Activated naive CD8-positive, alpha-beta T cell treated with anti-CD3 and anti-CD28 coated beads for 36 hours (primary cell): Measurements from ENCODE around the gene PSAPL1. TPM values are rescaled to one million over a fixed set of nuclear protein-coding genes. Genes with fewer than 3 reads are reported as not detected.

Source experiments
- DNase-seq: peaks from one replicate; pipeline ENCODE4 v3.0.0; 2021
- H3K27ac Mint-ChIP-seq: one replicate; pipeline ENCODE4 v1.8.0; 2022; ENCODE audit warnings: mild to moderate bottlenecking, moderate library complexity, mixed read lengths
- H3K27me3 Mint-ChIP-seq: one replicate; pipeline ENCODE4 v1.8.0; 2022; ENCODE audit warnings: mild to moderate bottlenecking, mixed read lengths
- H3K36me3 Mint-ChIP-seq: one replicate; pipeline ENCODE4 v1.8.0; 2021; ENCODE audit warnings: mild to moderate bottlenecking, mixed read lengths
- H3K4me1 Mint-ChIP-seq: one replicate; pipeline ENCODE4 v1.8.0; 2021; ENCODE audit warnings: mixed read lengths
- H3K4me3 Mint-ChIP-seq: one replicate; pipeline ENCODE4 v1.8.0; 2022; ENCODE audit warnings: mild to moderate bottlenecking, moderate library complexity, mixed read lengths
- H3K9me3 Mint-ChIP-seq: one replicate; pipeline ENCODE4 v1.8.0; 2022; ENCODE audit warnings: mixed read lengths
- total RNA-seq, 2 experiments: library from RNA; stranded (reverse); gene quantifications; one replicate each; pipeline ENCODE4 v1.2.3, GENCODE V29; 2021

The PSAPL1 gene
- total RNA-seq, 2 experiments from 2014 or later = not detected

GRCh38 chr4:7408166-7408565, 26.6 kb downstream of the PSAPL1 start:
- Mint-ChIP-seq H3K36me3 (peaks cover 2% of the 10 kb centered on the region), H3K27ac (no peak overlapping the region), H3K9me3 (peaks cover 20% of the 10 kb centered on the region), H3K27me3 (peaks cover 8% of the 10 kb centered on the region), H3K4me3 (no peak overlapping the region), H3K4me1 (no peaks in the 10 kb centered on the region)
- DNase-seq = no peak

GRCh38 chr4:7403001-7403400, 31.7 kb downstream of the PSAPL1 start:
- no peaks in the 10 kb centered on the region for H3K4me1 Mint-ChIP-seq
- H3K36me3 Mint-ChIP-seq = no peaks in the 10 kb centered on the region
- no peak for DNase-seq
- no peak overlapping the region for H3K4me3 Mint-ChIP-seq
- H3K27ac Mint-ChIP-seq = no peak overlapping the region
- peaks cover 7% of the 10 kb centered on the region for H3K9me3 Mint-ChIP-seq
- peaks cover 15% of the 10 kb centered on the region for H3K27me3 Mint-ChIP-seq

GRCh38 chr4:7402526-7402925, 32.2 kb downstream of the PSAPL1 start:
- Mint-ChIP-seq H3K9me3 (peaks cover 7% of the 10 kb centered on the region), H3K4me1 (no peaks in the 10 kb centered on the region)

GRCh38 chr4:7400671-7401298, 33.9 kb downstream of the PSAPL1 start:
- Mint-ChIP-seq H3K4me1 (no peaks in the 10 kb centered on the region), H3K4me3 (no peak overlapping the region), H3K27ac (no peak overlapping the region), H3K9me3 (no peaks in the 10 kb centered on the region), H3K36me3 (no peaks in the 10 kb centered on the region), H3K27me3 (peaks cover 17% of the 10 kb centered on the region)
- no peak for DNase-seq

More at GRCh38 chr4:7402526-7402925, 32.2 kb downstream of the PSAPL1 start:
- Mint-ChIP-seq H3K27ac (no peak overlapping the region), H3K27me3 (peaks cover 17% of the 10 kb centered on the region), H3K4me3 (no peak overlapping the region), H3K36me3 (no peaks in the 10 kb centered on the region)
- no peak for DNase-seq

GRCh38 chr4:7399440-7400234, 35.1 kb downstream of the PSAPL1 start:
- DNase-seq = no peak
- Mint-ChIP-seq H3K36me3 (no peaks in the 10 kb centered on the region), H3K27me3 (peaks cover 17% of the 10 kb centered on the region), H3K9me3 (no peaks in the 10 kb centered on the region), H3K27ac (no peak overlapping the region), H3K4me1 (no peaks in the 10 kb centered on the region), H3K4me3 (no peak overlapping the region)

- Mint-ChIP-seq H3K9me3 (no peaks in the 10 kb centered on the region), H3K36me3 (no peaks in the 10 kb centered on the region), H3K27ac (no peak overlapping the region), H3K4me3 (no peak overlapping the region), H3K27me3 (peaks cover 17% of the 10 kb centered on the region), H3K4me1 (no peaks in the 10 kb centered on the region)
- no peak for DNase-seq
These were observed 35.8 kb downstream of the PSAPL1 start for GRCh38 chr4:7398788-7399439.

- Mint-ChIP-seq H3K27me3 (peaks cover 17% of the 10 kb centered on the region), H3K4me1 (no peaks in the 10 kb centered on the region), H3K36me3 (no peaks in the 10 kb centered on the region), H3K27ac (no peak overlapping the region), H3K9me3 (no peaks in the 10 kb centered on the region), H3K4me3 (no peak overlapping the region)
- no peak for DNase-seq
These were observed 36.7 kb downstream of the PSAPL1 start for GRCh38 chr4:7398104-7398423.

- peaks cover 17% of the 10 kb centered on the region for H3K27me3 Mint-ChIP-seq
- no peaks in the 10 kb centered on the region for H3K36me3 Mint-ChIP-seq
- no peak for DNase-seq
- no peak overlapping the region for H3K4me3 Mint-ChIP-seq
- H3K4me1 Mint-ChIP-seq = no peaks in the 10 kb centered on the region
- no peaks in the 10 kb centered on the region for H3K9me3 Mint-ChIP-seq
- H3K27ac Mint-ChIP-seq = no peak overlapping the region
These were observed 37.3 kb downstream of the PSAPL1 start for GRCh38 chr4:7397206-7398103.

GRCh38 chr4:7396186-7396910, 38.4 kb downstream of the PSAPL1 start:
- Mint-ChIP-seq H3K27ac (no peak overlapping the region), H3K4me1 (no peaks in the 10 kb centered on the region), H3K27me3 (peaks cover 17% of the 10 kb centered on the region), H3K4me3 (no peak overlapping the region), H3K36me3 (no peaks in the 10 kb centered on the region), H3K9me3 (no peaks in the 10 kb centered on the region)
- DNase-seq = no peak

- peaks cover 13% of the 10 kb centered on the region for H3K27me3 Mint-ChIP-seq
- no peak overlapping the region for H3K27ac Mint-ChIP-seq
- H3K9me3 Mint-ChIP-seq = no peaks in the 10 kb centered on the region
- H3K4me1 Mint-ChIP-seq = no peaks in the 10 kb centered on the region
- H3K4me3 Mint-ChIP-seq = no peak overlapping the region
- no peaks in the 10 kb centered on the region for H3K36me3 Mint-ChIP-seq
- DNase-seq = no peak
These were observed 39.1 kb downstream of the PSAPL1 start for GRCh38 chr4:7395645-7396044.

GRCh38 chr4:7394681-7395451, 39.9 kb downstream of the PSAPL1 start:
- H3K4me1 Mint-ChIP-seq = no peaks in the 10 kb centered on the region
- DNase-seq = no peak
- no peak overlapping the region for H3K27ac Mint-ChIP-seq

GRCh38 chr4:7393601-7394575, 40.8 kb downstream of the PSAPL1 start:
- no peaks in the 10 kb centered on the region for H3K36me3 Mint-ChIP-seq
- H3K27me3 Mint-ChIP-seq = peaks cover 8% of the 10 kb centered on the region
- no peak for DNase-seq
- H3K4me3 Mint-ChIP-seq = no peak overlapping the region
- H3K27ac Mint-ChIP-seq = no peak overlapping the region
- H3K4me1 Mint-ChIP-seq = no peaks in the 10 kb centered on the region
- no peaks in the 10 kb centered on the region for H3K9me3 Mint-ChIP-seq

More at GRCh38 chr4:7394681-7395451, 39.9 kb downstream of the PSAPL1 start:
- Mint-ChIP-seq H3K4me3 (no peak overlapping the region), H3K27me3 (peaks cover 10% of the 10 kb centered on the region), H3K9me3 (no peaks in the 10 kb centered on the region), H3K36me3 (no peaks in the 10 kb centered on the region)
